ENCODE measurements around the gene TYRP1.

TYRP1 gene

GRCh38 chr9:12680341-12680740 lies 12.8 kb upstream of the TYRP1 start:
- no peak for TF ChIP-seq CTCF (IDR thresholded peaks at IDR 0.05)
- H3K4me3 ChIP-seq, result no peak overlapping the region
- no peak for DNase-seq (ENCODE audit: low spot score)
- H3K27ac ChIP-seq, result no peak overlapping the region

- Histone ChIP-seq H3K27ac (no peak overlapping the region), H3K4me3 (no peak overlapping the region)
- TF ChIP-seq CTCF (IDR thresholded peaks at IDR 0.05), result no peak
- no peak for DNase-seq (ENCODE audit: low spot score)
These were observed 12.4 kb upstream of the TYRP1 start for GRCh38 chr9:12680757-12681156.

GRCh38 chr9:12681620-12682019 lies 11.6 kb upstream of the TYRP1 start:
- H3K4me3 ChIP-seq, result no peak overlapping the region
- no peak overlapping the region for H3K27ac ChIP-seq
- DNase-seq (ENCODE audit: low spot score), result no peak
- TF ChIP-seq CTCF (IDR thresholded peaks at IDR 0.05), result no peak

- no peak overlapping the region for H3K4me3 ChIP-seq
- H3K27ac ChIP-seq, result no peak overlapping the region
- no peak for TF ChIP-seq CTCF (IDR thresholded peaks at IDR 0.05)
- no peak for DNase-seq (ENCODE audit: low spot score)
These were observed 8.2 kb upstream of the TYRP1 start for GRCh38 chr9:12684974-12685373.

- TF ChIP-seq CTCF (IDR thresholded peaks at IDR 0.05), result no peak
- Histone ChIP-seq H3K4me3 (no peak overlapping the region), H3K27ac (no peak overlapping the region)
- no peak for DNase-seq (ENCODE audit: low spot score)
These were observed 4.0 kb upstream of the TYRP1 start for GRCh38 chr9:12689233-12689632.

GRCh38 chr9:12694013-12694412 lies 828 bp downstream of the TYRP1 start:
- Histone ChIP-seq H3K27ac (no peak overlapping the region), H3K4me3 (no peak overlapping the region)
- no peak for DNase-seq (ENCODE audit: low spot score)
- no peak for TF ChIP-seq CTCF (IDR thresholded peaks at IDR 0.05)

- DNase-seq (ENCODE audit: low spot score), result no peak
- no peak for TF ChIP-seq CTCF (IDR thresholded peaks at IDR 0.05)
- no peak overlapping the region for H3K4me3 ChIP-seq
- H3K27ac ChIP-seq, result no peak overlapping the region
These were observed 2.3 kb downstream of the TYRP1 start for GRCh38 chr9:12695474-12695873.
